ENCODE data around the gene PDE2A.

Gene PDE2A

GRCh38 chr11:72642884-72643522, 31.2 kb downstream of the PDE2A start:
- TF ChIP-seq ZFP30 (CRISPR knock-in tag; IDR thresholded peaks at IDR 0.05): no peak
- TF ChIP-seq TSHZ2 (CRISPR knock-in tag; IDR thresholded peaks at IDR 0.05): 0 out of 2 replicates have a peak, but pooled peaks have one; percentile 43
- peak; percentile 90 for ATAC-seq

- no peak for TF ChIP-seq ISL1 (CRISPR knock-in tag; IDR thresholded peaks at IDR 0.05)
- ATAC-seq: peak; percentile 56
Measured at GRCh38 chr11:72642043-72642883, 32.0 kb downstream of the PDE2A start.

- ATAC-seq: no peak
- no peak for TF ChIP-seq ZNF8 (CRISPR knock-in tag; IDR thresholded peaks at IDR 0.05)
- TF ChIP-seq ZNF565 (CRISPR knock-in tag; conservative IDR thresholded peaks at IDR 0.05; ENCODE audit: low read depth): no peak
- no peak for TF ChIP-seq ISL1 (CRISPR knock-in tag; IDR thresholded peaks at IDR 0.05)
- no peak for TF ChIP-seq OSR1 (CRISPR knock-in tag; IDR thresholded peaks at IDR 0.05)
- TF ChIP-seq BACH2 (CRISPR knock-in tag; IDR thresholded peaks at IDR 0.05; ENCODE audit: borderline replicate concordance): no peak
- no peak for TF ChIP-seq CSDC2 (CRISPR knock-in tag; IDR thresholded peaks at IDR 0.05)
- no peak for TF ChIP-seq ZC3H10 (CRISPR knock-in tag; IDR thresholded peaks at IDR 0.05)
- no peak for TF ChIP-seq GLIS3 (CRISPR knock-in tag; IDR thresholded peaks at IDR 0.05)
- TF ChIP-seq POU6F1 (CRISPR knock-in tag; IDR thresholded peaks at IDR 0.05; ENCODE audit: borderline replicate concordance, low read depth): no peak
- TF ChIP-seq ESRRG (CRISPR knock-in tag; IDR thresholded peaks at IDR 0.05): no peak
- no peak for TF ChIP-seq RARB (CRISPR knock-in tag; IDR thresholded peaks at IDR 0.05)
- TF ChIP-seq PPARA (CRISPR knock-in tag; IDR thresholded peaks at IDR 0.05; ENCODE audit: borderline replicate concordance): no peak
- no peak for TF ChIP-seq SNAI2 (CRISPR knock-in tag; IDR thresholded peaks at IDR 0.05)
- TF ChIP-seq ARNTL (CRISPR knock-in tag; IDR thresholded peaks at IDR 0.05; ENCODE audit: borderline replicate concordance, low read depth): no peak
- TF ChIP-seq TSHZ2 (CRISPR knock-in tag; IDR thresholded peaks at IDR 0.05): no peak
- TF ChIP-seq ZFP3 (CRISPR knock-in tag; IDR thresholded peaks at IDR 0.05): no peak
- TF ChIP-seq PATZ1 (CRISPR knock-in tag; IDR thresholded peaks at IDR 0.05; ENCODE audit: borderline replicate concordance): no peak
- no peak for TF ChIP-seq ZNF70 (CRISPR knock-in tag; IDR thresholded peaks at IDR 0.05)
Measured at GRCh38 chr11:72641522-72642042, 32.6 kb downstream of the PDE2A start.

Data from SK-N-SH treated with all-trans-retinoic acid at 6 μM for 48 hours (cell line).